ENCODE data around the gene TNPO2.

- no peak for TF ChIP-seq CTCF (IDR thresholded peaks at IDR 0.05)
- TF ChIP-seq POLR2A (IDR thresholded peaks at IDR 0.05): no peak
- TF ChIP-seq POLR2AphosphoS5 (IDR thresholded peaks at IDR 0.05; ENCODE audit: insufficient read depth in 1 of 2, low read depth in 1 of 2): no peak
Observed at GRCh38 chr19:12711187-12711586, 12.5 kb downstream of the TNPO2 start.
